GM12801 (cell line): ENCODE measurements around the gene NDRG2.

Experiments
- TF ChIP-seq, protein P1 (sequence below): IDR thresholded peaks from one replicate; pipeline ENCODE4 v1.5.1; 2011; ENCODE audit warnings: control low read depth; ENCODE audit not compliant: insufficient read length; ENCODE audit errors: extremely low read depth

NDRG2 gene

DNA sequence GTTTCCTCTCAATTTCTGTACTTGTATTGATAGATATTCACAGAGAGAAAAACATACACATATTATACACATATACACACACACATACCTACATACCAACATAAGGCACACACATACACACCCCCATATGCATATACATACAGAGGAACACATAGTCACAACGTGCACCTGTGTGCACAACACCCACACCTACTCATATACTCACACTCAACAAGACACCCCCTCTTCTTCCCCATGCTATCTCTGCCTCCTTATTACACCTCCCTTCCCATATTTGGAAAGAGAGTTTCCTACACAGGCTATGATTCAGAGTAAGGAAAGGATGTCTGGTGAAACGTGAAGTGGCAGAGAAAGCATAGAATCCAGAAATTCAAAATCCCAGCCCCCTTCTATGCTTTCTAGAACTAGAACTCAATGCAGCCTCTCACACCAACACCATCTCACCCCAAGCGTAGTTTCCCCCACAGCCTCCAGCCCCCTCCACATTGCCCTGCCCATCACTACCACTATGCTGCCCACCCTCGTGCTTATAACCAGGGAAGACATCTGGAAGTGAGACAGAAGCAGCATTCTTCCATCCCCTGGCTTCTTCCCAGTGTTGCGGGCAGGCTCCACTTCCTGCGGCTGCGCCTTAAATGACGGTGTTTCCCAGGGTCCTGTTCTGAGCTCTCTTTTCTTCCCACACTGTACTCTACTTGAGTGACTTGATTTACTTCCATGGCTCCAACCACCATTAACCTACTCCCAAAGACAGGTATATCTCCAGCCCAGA, 35.2 kb upstream of the NDRG2 start:
- TF ChIP-seq, protein P1, sequence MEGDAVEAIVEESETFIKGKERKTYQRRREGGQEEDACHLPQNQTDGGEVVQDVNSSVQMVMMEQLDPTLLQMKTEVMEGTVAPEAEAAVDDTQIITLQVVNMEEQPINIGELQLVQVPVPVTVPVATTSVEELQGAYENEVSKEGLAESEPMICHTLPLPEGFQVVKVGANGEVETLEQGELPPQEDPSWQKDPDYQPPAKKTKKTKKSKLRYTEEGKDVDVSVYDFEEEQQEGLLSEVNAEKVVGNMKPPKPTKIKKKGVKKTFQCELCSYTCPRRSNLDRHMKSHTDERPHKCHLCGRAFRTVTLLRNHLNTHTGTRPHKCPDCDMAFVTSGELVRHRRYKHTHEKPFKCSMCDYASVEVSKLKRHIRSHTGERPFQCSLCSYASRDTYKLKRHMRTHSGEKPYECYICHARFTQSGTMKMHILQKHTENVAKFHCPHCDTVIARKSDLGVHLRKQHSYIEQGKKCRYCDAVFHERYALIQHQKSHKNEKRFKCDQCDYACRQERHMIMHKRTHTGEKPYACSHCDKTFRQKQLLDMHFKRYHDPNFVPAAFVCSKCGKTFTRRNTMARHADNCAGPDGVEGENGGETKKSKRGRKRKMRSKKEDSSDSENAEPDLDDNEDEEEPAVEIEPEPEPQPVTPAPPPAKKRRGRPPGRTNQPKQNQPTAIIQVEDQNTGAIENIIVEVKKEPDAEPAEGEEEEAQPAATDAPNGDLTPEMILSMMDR, result no peak

DNA sequence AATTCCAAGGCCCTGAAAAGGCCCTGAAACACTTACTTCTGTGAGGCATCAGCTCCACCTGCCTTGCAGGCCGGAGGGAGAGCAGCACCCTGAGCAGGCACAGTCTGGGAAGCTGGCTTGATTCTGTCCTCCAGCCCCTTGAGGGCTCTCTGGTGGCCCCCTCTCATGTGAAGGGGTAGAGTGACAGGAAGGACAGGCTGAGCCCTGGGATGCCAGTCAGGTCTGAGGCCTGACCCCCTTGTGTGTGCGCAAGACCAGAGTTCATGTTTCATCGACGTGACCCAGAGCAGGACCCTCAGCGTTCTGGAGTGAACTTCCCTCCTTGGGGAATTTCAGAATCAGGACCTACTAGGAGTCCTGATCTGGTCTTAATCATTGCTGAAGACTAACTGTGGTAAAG, 34.0 kb upstream of the NDRG2 start:
- TF ChIP-seq, protein P1, result no peak

DNA sequence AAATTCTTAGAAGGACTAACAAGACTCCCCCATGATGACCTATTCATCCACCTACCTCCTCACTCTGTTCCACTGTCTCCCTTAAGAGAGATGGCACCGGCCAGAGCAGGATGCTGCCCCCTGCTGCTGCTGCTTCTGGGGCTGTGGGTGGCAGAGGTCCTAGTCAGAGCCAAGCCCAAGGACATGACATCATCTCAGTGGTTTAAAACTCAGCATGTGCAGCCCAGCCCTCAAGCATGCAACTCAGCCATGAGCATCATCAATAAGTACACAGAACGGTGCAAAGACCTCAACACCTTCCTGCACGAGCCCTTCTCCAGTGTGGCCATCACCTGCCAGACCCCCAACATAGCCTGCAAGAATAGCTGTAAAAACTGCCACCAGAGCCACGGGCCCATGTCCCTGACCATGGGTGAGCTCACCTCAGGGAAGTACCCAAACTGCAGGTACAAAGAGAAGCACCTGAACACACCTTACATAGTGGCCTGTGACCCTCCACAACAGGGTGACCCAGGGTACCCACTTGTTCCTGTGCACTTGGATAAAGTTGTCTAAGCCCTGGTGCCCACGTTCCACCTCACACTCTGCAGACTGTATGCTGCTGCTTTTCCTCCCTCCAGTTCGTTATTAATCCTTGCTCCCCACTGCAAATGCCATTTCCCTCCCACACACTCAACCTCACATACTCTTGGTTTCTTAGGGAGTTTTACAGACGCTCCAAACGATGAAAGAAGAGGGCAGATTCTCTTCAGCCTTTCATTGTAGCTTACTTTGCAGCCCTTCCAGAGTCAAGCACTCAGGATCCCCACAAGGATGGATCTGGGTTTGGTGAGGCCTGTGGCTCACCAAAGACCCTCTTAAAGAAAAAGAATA, 33.2 kb upstream of the NDRG2 start, which contains the start of gene RNASE8:
Gene RNASE8 (plus strand): TSS at position 20 of the 873 bp plus-strand sequence. CDS start 71 bp downstream, at position 91.
- TF ChIP-seq, protein P1, result no peak

DNA sequence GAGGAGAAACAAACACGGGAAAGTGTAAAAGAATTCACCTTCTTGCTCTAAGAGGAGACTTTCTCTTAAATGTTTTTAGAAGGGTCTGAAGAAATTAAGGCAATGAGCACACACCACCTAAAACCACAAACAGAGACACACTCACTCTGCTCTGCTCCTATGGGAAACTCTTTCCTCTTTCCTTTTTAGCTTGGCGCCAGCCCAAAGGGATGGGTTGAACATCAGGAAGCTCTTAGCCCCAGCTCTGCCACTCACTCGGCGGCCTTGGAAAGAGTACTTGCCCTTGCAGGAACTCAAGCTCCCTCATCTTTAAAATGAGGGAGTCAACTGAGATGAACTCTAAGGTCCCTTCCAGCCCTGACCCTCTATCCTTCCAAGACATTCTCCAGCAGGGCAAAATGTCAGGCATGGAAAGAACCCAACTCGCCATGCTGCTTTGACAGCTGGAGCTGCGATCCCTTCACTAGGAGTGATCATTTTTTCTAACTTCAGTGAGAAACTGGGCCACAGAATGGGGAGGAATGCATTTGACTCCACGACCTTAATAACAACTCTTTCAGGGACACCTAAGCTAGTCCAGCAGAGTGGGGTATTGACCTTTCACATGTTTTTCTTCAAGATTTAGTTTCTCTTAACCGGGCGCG, 31.8 kb upstream of the NDRG2 start:
- TF ChIP-seq, protein P1, result no peak

DNA sequence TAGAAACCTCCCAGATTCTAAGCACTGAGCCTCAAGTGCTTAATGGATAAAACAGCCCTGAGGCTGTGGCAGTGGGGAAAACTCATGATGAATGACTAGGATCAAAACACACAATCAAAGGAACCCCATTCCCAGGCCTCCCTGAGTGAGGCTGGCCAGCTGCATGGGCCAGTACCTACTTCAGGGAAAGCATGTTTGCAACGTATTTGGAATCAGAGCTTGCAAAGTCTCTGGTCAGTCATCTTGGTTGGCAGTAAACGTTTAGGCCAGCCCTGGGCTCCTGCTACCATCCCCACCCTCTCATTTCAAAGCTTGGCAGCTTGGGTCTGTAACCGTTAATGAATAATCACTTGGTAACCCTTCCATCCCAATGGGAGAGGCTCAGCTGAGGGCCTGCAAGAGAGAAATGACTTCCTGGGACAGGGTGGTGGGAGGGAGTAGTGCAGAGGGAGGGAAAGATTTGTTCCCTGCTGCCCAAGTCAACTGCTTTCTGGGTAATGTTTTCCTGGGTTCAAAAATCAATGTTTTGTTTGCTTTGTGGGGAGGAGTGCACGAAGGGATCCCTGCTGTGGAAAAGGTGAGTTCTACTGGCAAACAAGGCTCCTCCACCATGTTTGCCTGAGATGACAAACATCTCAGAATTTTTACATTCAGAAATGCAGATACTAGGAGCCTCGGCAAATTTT, 30.7 kb upstream of the NDRG2 start:
- TF ChIP-seq, protein P1, result no peak

DNA sequence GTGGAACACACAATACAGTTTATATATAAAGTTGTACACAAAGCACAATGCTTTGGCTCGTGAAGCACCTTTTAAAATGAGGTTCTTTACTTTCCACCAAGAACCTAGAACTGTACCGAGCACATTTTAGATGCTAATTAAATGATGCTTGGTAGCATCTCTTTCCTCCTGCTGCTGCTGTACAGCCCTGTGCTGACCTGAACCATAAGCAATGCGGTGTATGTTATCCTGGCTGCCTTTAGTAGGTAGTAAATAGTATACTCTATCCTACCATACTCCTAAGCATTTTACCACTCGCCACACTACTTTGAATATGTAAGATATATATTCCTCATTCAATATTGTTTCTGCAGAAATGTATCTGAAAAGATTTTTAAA, 29.9 kb upstream of the NDRG2 start:
- TF ChIP-seq, protein P1, result no peak
